SW 1271 (cell line): ENCODE results near the gene CRY1.
"Not testable (repeated sequence)": the region's sequence is repeated elsewhere in the genome, so short reads cannot be mapped to it uniquely, and the experiment has no call there.

Source experiments
- DNase-seq, 2 experiments: peaks; one replicate each; lab custom pipeline; 2025; lab: John Stamatoyannopoulos, UW

Gene CRY1

DNA sequence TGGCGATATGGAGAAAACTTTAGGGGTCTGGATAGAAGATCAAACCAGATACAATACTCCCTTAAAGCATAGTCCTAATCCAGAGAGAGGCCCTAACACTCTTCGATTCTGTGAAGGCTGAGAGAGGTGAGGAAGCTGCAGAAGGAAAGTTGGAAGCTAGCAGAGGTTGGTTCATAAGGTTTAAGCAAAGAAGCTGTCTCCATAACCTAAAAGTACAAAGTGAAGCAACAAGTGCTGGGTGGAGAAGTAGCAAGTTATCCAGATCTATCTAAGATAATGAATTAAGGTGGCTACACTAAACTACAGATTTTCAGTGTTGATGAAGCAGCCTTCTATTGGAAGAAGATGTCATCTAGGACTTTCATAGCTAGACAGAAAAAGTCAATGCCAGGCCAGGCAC lies 81.8 kb downstream of the CRY1 start:
- no peak for DNase-seq

DNA sequence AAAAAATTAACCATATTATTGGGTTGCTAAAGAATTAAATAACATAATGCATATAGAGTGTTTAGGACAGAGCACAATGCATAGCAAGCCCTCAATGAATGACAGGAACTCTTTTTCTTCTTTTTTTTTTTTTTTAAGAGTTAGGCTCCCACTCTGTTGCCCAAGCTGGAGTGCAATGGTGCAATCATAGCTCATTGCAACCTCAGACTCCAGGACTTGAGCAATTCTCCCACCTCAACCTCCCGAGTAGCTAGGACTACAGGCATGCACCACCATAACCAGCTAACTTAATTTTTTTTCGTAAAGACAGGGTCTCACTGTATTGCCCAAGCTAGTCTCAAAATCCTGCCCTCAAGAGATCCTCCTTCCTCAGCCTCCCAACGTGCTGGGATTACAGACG lies 85.9 kb downstream of the CRY1 start:
- no peak for DNase-seq

DNA sequence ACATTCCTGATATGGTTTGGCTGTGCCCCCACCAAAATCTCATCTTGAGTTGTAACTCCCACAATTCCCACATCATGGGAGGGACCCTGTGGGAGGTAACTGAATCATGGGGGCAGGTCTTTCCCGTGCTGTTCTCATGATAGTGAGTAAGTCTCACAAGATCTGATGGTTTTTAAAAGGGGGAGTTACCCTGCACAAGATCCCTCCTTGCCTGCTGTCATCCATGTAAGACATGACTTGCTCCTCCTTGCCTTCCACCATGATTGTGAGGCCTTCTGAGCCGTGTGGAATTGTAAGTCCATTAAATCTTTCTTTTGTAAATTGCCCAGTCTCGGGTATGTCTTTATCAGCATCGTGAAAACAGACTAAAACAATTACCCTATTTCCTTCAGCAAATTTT lies 90.7 kb downstream of the CRY1 start:
- DNase-seq = not testable (repeated sequence)

DNA sequence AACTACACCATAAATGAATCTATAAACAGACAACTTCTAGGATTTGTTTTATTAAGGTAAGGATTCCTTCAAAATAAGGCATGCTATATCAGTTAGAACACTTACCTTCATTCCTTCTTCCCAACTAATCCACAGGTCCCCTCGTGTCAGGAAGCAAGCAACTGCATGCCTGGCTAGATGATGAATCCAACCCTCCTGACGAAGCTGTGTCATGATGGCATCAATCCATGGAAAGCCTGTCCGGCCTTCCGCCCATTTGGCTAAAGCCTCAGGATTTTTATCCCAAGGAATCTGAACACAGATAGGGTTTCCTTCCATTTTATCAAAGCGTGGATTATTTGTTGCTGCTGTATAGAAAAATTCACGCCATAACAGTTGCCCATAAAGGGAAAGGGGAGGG lies 93.9 kb downstream of the CRY1 start:
- no peak for DNase-seq

DNA sequence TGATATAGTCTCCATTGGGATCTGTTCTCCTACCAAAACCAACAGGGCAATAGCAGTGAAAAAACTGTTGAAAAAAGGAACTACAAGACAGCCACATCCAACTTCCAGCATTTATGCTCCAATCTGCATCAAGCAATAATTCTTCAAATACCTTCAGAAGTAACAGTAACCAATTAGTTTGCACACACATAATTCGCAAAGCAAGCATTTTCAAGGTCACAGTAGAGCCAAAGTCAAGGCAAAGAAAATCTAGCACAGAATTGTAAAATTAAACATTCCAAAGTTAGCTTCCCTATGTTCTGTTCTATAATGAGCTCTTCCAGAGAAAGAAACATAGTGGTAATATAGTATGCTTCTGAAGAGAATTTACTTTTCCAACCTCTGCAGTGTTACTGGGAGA lies 95.4 kb downstream of the CRY1 start:
- DNase-seq = no peak

DNA sequence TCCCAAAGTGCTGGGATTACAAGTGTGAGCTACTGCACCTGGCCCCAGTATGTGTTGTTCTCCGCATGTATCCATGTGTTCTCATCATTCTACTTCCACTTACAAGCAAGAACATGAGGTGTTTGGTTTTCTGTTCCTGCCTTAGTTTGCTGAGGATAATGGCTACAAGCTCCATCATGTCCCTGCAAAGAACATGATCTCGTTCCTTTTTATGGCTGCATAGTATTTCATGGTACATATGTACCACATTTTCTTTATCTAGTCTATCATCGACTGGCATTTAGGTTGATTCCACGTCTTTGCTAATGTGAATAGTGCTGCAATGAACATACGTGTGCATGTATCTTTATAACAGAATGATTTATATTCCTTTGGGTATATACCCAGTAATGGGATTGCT lies 97.2 kb downstream of the CRY1 start:
- DNase-seq = not testable (repeated sequence)

DNA sequence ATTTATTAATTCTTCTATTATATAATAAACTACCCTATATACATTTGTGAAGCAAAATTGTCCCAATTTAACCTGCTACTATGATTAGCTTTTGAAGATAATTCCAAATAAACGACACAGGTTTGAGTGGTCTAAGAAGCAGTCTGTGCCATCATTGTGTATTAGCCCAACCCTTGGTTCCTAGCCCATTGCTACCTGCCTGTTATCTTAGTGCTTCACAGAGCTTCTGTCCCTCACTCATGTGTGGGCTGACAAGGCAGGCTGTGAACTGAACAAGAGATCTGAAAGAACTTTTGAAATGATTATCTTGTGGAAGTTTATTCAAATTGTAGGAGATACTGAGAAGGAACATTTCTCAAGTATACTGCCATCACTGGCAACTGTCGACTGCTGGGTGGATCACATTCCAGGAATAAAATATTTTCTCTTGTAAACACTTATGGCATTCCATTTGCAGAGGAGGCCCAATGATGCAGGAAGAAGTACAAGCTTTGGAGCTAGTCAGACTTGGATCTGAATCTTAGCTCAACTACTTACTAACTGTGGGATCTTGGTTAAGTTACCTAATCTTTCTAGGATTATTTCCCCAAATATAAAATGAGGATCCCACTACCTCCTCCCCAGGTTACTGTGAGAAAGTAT lies 98.6 kb downstream of the CRY1 start:
- DNase-seq = peak in 1 of 2 experiments; percentile 18

DNA sequence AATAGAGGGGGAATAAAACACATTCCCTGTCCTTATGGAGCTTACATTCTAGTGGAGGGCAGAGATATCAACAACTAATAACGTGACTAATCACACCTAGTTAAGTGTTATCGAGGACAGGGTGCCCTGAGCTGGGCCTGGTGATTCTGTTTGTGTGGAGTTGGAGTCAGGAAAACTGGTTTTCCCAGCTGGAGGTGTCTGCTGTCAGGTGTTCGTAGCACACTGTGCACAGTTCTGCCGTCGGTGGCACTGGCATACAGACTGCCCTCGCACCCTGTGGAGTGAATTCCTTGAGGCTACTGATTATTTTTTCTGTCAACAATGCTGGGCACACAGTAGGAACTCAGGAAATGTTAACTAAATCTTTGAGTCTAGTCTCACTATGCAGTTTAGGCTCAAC lies 105.5 kb downstream of the CRY1 start:
- DNase-seq = no peak

DNA sequence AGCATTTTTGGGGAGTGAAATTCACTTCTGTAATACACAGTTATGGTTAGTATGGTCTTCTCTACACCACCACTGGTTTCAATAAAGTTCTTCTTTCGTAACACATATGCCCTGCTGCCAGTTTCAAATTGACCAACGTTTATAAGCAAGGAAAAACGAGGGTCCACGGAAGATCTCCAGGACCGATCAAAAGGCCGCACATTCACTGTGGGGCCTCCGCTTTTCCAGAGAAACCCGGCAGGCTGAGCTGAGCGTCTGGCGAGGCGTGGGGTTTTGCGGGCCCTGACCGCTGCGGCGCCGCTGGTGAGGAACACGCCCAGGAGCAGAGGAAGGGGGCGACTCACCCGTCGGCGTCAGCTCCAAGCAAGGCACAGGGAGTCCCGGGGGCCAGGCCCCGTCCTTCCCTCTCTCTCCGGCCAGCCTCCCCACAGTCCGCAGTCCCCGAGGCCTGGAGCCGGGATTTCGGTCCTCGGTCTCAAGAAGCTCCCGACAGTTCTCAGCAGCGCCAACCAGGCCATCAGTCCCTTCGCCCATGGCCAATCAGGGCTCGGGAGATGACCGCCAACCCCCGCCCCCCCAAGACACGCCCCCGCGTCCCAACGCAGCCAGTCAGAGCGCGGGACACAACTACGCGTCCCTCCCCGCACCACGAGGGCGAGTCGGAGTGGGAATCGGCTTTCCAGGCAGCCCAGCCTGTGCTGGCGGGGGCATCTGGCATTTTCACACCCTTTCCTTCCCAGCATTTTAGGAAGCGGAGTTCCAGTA lies 106.5 kb downstream of the CRY1 start, which contains the start of gene MTERF2:
Gene MTERF2, minus strand, starts transcription at position 522 of the 765 bp plus-strand sequence. CDS start 8,432 bp downstream, outside the sequence.
- DNase-seq = peak; percentile 84 to 89

DNA sequence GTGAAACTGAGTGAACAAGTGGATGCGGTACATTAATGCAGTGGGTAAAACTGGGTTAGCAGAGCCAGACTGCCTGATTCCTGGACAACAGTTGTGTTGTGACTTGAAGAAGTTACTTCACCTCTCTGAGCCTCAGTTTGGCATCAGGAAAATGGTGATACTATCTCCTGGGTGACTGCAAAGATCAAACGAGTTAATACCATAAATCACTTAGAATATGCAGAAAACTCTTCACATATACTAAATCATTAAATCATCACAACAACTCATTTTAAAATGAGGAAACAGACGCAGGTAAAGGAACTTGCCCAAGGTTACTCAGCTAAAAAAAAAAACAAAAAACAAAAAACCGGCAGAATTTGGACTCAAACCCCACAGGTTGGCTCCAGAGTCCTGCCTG lies 107.2 kb downstream of the CRY1 start:
- DNase-seq = no peak

DNA sequence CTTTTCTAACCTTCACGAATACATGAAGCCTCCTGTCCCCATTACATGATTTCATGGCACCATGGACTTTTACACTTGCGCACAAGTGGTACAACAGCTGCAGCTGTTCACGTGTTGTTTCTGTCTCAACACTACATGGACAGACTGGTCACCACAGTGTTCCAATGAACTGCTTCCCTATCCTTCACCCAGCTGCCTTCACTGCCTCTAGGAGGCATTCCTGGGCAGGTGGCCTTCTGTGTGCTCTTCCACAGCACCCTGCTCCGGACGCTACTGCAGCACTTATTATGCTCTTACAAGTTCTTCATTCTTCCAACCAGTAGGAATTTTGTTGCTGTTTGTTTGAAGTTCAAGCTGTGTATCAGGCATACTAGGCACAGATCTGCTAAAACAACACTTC lies 107.9 kb downstream of the CRY1 start:
- DNase-seq = no peak

DNA sequence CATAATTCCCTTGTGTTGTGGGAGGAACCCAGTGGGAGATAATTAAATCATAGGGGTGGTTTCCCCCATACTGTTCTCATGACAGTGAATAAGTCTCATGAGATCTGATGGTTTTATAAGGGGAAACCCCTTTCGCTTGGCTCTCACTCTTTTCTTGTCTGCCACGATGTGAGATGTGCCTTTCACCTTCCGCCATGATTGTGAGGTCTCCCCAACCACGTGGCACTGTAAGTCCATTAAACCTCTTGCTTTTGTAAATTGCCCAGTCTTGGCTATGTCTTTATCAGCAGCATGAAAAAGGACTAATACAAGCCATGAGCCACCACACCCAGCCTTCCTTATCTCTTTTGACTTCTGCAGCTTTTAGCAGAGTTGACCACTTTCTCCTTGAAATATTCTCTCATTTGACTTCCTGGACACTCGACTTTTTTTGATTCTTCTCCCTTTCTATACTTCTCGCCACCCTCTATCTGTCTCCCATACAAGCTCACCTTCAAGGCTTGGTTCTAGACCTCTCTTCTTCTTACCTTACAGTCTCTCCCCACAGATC lies 108.7 kb downstream of the CRY1 start:
- DNase-seq = no peak

DNA sequence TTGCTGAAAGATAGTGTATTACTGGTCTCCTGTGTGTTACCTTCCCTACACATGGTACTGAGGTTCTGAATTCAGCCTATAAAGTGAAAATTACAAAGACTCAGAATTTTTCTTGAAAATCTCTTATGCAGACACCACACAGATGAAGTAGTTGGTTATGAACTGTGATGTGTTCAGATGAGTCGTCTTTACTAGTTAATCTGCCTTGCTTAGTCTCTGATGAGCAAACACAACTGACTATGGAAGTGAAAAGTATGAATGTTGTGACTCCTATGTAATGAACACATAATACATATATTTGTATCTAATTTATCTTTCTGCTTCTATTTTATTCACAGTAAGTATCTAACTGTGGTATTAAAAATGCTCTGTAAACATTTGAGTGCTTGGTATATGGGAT lies 111.1 kb downstream of the CRY1 start:
- DNase-seq = no peak

DNA sequence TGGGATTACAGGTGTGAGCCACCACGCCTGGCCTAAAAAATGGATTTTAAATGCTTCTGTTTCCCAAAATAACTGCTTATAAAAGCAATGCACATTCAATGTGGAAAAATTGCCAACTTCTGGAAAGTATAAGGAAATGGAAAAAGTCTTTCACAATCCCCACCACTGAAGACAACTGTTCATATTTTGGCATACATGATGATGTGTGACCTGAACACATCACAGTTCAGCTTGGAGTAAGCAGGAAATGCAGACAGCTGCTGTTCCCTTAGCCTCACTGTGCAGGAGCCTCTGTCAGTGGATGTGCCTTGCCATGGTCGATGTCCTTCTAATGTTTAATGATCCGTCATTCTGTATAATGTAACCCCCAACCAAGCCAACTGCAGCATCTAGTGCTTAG lies 111.6 kb downstream of the CRY1 start:
- DNase-seq = no peak

DNA sequence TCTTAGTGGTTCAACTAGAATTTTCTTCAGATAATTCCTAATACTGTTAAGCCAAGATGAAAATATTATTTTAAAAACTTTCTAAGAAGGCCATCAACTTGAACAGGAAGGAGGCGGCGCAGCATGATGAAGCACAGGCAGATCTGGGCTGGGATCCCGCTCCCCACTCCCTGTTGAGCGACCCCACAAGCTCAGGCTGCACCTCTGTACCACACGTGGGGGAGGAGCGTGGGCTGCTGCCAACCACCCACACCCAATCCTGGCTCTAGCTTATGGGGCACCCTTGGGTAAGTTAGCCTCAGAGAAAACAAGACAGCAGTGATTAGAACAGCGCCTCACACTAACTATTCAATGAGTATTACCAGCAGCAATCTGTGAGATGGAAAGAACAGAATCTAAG lies 112.4 kb downstream of the CRY1 start:
- no peak for DNase-seq

DNA sequence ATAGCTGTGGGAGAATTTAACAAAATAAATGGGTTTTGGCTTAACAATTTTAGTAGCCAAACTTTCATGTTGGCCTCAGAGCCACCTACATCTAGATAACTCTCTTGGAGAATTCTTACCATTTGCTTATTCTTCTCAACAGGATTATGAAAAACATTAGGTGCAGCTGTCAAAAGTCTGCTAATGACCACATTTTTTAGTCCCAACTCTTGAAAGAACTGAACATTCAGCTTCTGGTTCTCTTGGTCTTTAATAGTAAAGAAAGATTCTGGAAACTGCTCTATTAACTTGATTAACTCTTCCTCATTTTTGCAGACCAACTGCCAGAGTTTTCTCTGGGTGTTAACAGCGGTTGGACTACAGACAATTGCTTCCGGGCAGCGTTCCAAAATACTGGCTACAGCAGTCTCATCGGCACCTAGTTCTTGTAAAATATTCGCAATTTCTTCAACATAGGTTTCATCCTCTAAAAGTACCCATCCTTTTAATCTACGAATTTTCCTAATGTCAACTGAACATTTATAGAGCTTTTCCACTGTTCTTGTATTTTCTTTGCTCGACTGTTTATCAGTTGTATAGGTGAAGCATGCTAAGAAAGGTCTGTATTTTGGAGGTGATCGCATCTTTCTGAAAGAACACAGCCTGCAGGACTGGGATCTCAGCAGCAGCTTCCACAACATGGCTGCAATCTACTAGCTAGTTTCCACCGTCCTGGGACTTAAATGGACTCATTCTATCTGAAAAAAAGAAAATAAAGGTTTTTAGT lies 115.1 kb downstream of the CRY1 start:
- DNase-seq = no peak

DNA sequence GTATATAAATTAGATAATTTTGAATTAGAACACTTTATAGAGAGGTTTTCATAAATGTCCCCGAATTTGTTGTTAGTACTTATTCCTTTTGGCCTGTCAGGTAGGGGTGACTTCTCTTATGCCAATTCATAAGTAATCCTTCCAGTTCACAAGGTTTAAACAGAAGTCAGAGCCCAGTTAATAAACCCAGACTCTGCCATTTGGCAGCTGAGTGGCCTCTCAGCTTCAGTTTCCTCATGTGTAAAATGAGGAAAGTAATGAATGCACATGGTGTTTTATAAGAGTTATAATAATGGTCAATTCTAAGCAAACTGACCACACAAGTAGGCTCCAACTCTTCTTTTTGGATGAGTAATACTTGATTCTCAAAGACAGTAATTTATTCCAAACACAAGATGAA lies 116.7 kb downstream of the CRY1 start:
- no peak for DNase-seq

DNA sequence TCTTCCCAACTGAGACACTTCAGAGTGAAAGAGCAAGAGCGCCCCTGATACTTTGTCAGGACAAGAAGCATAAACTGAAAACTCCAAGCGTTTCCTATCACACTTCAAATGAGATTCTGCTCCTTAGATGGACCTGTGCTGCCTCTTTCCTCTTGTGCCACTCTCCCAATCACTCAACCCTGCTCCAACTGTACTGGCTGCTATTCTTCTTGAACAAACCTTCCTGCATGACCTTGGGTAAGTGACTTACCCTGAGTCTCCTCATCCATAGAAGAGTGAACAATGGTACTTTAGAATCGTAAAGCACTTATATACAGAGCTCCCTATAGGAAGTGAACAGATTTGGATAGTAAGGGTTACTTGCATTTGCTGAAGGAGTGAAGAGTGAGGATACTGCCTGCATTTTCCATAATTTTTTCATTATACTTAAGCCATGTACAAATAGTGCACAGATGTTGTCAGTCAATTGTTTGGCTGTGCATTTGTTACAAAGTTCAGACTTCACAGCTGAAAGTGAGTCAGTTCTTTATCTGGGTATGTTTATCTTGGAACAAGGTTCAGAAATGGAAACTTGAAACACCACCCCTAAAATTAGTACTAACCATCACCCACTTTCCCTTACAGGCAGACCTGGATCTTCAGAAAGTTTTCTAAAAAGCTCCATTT lies 117.2 kb downstream of the CRY1 start:
- DNase-seq = no peak

DNA sequence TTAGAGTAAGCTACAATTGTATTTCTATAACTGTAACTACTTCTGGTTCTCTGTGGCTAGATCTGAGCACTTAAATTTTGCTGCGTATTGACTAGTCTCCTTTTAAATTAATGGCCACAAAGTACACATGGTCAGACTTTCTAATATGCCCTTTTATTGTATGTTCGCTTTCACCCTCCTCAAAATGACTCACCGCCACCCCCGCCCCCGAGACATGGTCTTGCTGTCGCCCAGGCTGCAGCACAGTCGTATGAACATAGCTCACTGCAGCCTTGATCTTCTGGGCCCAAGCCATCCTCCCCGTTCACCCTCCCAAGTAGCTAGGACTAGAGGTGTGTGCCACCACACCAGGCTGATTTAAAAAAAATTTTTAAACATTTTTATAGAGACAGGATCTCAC lies 118.3 kb downstream of the CRY1 start:
- DNase-seq = no peak

DNA sequence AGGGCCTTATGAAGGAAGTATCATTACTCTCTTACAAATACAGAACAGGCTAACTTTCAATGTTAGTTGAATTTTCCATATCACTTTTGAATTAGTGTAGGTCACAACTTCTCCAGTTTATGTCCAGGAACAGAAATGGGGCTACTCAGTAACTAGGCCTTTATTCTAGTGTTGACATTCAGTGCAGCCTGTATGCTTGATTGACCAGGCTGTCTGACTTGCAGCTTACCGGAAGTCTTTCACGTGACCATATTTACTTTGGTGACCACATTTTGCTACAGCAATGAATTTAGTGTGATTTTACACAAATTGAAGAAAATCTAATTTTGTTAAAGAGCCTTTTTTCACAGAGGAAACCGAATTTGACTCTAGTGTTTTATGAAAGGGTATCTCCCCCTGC lies 118.8 kb downstream of the CRY1 start:
- no peak for DNase-seq

DNA sequence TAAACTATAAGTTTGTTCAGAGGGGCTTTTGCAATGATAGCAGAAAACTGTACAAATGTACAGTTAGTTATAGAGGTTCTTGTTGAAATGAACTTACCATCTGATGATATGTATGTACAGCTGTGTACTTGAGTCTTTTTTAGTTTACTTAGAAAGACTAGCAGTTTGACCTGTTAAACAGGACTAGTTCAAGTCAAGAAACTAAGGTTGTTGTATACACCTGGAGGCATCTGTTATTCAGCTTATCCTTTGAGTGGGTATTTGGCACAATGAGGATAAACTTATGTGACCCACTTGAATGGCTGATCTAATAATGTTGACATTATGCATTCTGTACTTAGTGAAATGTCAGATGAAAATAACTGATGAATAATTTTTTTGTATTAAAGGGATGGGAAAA lies 119.8 kb downstream of the CRY1 start:
- no peak for DNase-seq

DNA sequence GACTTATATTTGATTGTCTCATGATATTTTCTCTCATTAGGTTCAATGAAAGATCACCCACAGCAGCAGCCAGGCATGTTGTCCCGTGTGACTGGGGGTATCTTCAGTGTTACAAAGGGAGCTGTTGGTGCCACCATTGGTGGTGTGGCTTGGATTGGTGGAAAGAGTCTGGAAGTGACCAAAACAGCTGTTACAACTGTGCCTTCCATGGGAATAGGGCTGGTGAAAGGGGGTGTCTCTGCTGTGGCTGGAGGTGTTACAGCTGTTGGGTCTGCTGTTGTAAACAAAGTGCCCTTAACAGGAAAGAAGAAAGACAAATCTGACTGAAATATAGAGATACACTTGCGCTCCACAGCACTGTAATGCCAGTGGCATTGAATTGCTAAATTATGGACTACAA lies 122.3 kb downstream of the CRY1 start:
- no peak for DNase-seq
